Raji (cell line): ENCODE results near the gene PRTG.

Experiments used
- POLR2A ChIP-seq: IDR thresholded peaks from 2 replicates; pipeline ENCODE4 v1.6.1; 2011; ENCODE audit warnings: low read depth, low read length, control low read depth; ENCODE audit not compliant: insufficient read depth

The PRTG gene

DNA sequence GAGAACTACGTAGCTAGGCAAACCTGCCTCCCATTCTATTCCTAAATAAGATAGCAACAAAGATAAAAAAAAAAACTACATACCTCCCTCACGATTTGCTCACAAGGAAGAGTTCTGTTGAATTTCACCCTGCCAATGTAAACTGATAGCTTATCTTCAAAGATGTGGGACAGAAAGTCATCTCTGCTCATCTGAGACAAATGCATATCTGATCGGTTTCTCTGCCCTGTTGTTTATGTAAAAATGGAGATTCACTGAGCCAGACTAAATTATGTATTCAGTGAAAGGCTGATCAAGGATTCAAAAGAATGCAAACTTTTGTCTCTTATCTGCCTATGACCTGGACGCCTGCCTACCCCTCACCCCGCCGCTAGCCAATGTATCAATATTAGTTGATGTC is 166.0 kb downstream of the PRTG start:
- TF ChIP-seq POLR2A = no peak

DNA sequence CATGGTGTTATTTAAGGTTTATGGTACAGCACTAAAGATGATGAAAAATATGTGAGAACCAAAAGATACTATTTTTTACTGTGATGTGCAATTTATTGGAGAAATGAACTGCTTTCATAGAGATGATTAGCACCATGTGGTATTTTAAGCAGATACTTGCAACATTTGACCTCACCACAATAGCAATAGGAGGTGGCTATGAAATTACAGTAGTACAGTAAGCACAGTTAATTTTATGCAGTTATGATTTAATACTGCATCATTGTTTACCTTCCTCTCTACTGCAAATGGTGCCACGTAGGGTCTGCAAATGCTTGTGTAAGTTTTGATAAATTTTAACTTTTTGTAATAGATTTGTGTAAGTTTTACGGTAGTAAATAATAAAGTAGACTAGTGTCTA is 168.9 kb downstream of the PRTG start:
- TF ChIP-seq POLR2A = no peak

DNA sequence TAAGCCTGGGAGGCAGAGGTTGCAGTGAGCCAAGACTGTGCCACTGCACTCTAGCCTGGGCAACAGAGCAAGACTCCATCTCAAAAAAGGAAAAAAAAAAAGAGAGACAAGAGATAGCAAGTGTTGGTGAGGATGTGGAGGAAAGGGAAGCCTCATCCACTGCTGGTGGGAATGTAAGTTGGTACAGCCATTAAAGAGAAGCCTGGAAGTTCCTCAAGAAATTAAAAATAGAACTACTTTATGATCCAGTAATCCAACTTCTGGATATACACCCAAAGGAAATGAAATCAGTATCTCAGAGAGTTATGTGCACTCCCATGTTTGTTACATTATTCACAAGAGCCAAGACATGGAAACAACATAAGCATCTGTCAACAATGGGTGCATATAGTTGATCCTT is 169.7 kb downstream of the PRTG start:
- no peak for TF ChIP-seq POLR2A

DNA sequence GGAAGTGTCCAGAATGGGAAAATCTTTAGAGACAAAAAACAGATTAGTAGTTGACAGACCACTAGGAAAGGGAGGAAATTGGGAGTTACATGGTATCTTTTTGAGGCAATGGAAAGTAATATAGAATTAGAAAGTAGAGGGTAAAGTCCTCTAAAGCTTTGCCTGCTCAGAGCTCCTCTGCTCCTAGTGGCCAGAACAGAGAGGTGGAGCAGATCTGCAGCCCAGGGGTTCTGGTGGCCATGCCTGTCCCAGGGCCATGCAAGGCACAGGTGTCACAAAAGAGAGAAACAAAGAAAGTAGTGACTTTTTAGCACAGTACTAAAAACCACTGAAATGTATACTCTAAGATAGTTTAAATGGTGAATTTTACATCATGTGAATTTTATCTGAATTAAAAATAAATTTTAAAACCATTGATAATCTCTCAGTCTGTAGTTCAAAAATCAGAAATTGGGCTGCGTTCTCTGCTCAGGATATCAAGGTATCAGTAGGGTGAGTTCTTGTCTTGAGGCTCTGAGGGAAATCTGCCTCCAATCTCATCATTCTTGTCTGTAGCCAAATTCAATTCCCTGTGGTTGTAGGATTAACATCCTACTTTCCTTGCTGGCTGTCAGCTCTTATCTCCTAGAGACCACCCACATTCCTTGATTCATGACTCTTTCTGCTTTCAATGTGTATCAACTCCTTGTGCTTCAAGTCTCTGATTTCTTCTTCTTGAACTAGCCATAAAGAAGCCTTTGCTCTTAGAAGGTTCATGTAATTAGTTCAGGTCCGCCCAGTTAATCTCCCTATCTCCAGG is 178.4 kb downstream of the PRTG start:
- no peak for TF ChIP-seq POLR2A

DNA sequence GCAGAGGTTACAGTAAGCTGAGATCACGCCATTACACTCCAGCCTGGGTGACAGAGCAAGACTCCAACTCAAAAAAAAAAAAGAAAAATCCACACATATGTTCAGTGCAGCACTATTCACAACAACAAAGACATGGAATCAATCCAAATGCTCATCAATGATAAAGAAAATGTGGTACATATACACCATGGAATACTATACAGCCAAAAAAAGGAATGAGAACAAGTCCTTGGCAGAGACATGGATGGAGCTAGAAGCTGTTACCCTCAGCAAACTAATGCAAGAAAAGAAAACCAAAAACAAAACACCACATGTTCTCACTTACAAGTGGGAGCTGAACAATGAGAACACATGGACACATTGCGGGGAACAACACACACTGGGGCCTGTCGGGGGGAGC is 180.4 kb downstream of the PRTG start:
- no peak for TF ChIP-seq POLR2A
